Breast epithelium (tissue), 4 donors: Measurements from ENCODE around the gene DHRS13. TPM values are rescaled to one million over a fixed set of nuclear protein-coding genes. Genes with fewer than 3 reads are reported as not detected.

Experiments
- DNase-seq, 2 donors: peaks; one replicate each; pipeline ENCODE4 v3.0.0-alpha.2; 2019; ENCODE audit warnings: low spot score in 2 of 2
- H3K27ac ChIP-seq, 2 donors: fragments of 200-600 bp; sonication (generic) in 1 of 2; one replicate each; pipeline ENCODE4 v1.5.1; 2016 to 2019; ENCODE audit warnings: mild to moderate bottlenecking in 1 of 2
- H3K27me3 ChIP-seq, 2 donors: fragments of 200-600 bp; sonication (generic) in 1 of 2; one replicate each; pipeline versions ENCODE4 v1.5.1 to v1.6.0; 2017 to 2019; ENCODE audit warnings: control low read depth in 1 of 2, mild to moderate bottlenecking in 1 of 2
- H3K36me3 ChIP-seq: fragments of 200-600 bp; one replicate; pipeline ENCODE4 v1.5.1; 2019
- H3K4me1 ChIP-seq, 2 donors: fragments of 200-600 bp; sonication (generic); one replicate each; pipeline ENCODE4 v1.5.1; 2016 to 2019; ENCODE audit warnings: control low read depth in 1 of 2
- H3K4me3 ChIP-seq, 3 donors: fragments of 200-600 bp; sonication (generic); 1 replicate in 2 of 3; 2 replicates in 1 of 3; pipeline ENCODE4 v1.5.1; 2016 to 2019; ENCODE audit warnings: mild to moderate bottlenecking in 3 of 3, moderate library complexity in 2 of 3
- H3K9me3 ChIP-seq, 2 donors: fragments of 200-600 bp; sonication (generic) in 1 of 2; one replicate each; pipeline ENCODE4 v1.5.1; 2016 to 2019; ENCODE audit warnings: control low read depth in 1 of 2
- POLR2A ChIP-seq: fragments of 450-650 bp; IDR thresholded peaks from one replicate; pipeline ENCODE4 v1.6.1; 2016; ENCODE audit warnings: antibody characterized with exemption, mild to moderate bottlenecking, moderate library complexity
- POLR2AphosphoS5 ChIP-seq, 3 donors: sonication (generic); formaldehyde crosslinking; IDR thresholded peaks; one replicate each; pipeline ENCODE4 v1.6.1; 2017; ENCODE audit warnings: antibody characterized with exemption in 3 of 3
- intact Hi-C: fragments of 100-400 bp; cut with DNase I; formaldehyde crosslinking; loops from one replicate; pipeline ENCODE4 v1.15.1; 2023; ENCODE audit warnings: low total_unique reads
- total RNA-seq, 3 donors: library from RNA; depleted of rRNA; stranded (reverse); fragments of >200 nt; gene quantifications; one replicate each; pipeline ENCODE4 v1.1.0, GENCODE V29; 2016
- TF ChIP-seq, protein P1 (sequence below), 3 donors: fragments of 450-650 bp; IDR thresholded peaks; one replicate each; pipeline ENCODE4 v1.5.1; 2016 to 2017; ENCODE audit warnings: antibody characterized with exemption in 3 of 3, mild to moderate bottlenecking in 3 of 3, moderate library complexity in 3 of 3

The DHRS13 gene
- total RNA-seq, 3 donors from 2014 or later: 3.2 to 20.6 (median 14.2) TPM

GRCh38 chr17:28908640-28909167 lies 5.8 kb upstream of the DHRS13 start:
- Histone ChIP-seq H3K4me3 (no peak overlapping the region), H3K9me3 (no peaks in the 10 kb centered on the region), H3K36me3 (peaks cover 5% of the 10 kb centered on the region), H3K27me3 (no peaks in the 10 kb centered on the region), H3K4me1 (peaks cover 0 to 3% of the 10 kb centered on the region in 2 donors), H3K27ac (peak overlapping the region; percentile 71 to 89)
- intact Hi-C loops: loop anchor here (10.0 kb wide), 1 partner anchor 164 kb away; the partner anchor contains the start of gene TRAF4
- TF ChIP-seq POLR2A (no peak), POLR2AphosphoS5 (IDR thresholded peaks at IDR 0.05) (no peak)
- TF ChIP-seq, protein P1, sequence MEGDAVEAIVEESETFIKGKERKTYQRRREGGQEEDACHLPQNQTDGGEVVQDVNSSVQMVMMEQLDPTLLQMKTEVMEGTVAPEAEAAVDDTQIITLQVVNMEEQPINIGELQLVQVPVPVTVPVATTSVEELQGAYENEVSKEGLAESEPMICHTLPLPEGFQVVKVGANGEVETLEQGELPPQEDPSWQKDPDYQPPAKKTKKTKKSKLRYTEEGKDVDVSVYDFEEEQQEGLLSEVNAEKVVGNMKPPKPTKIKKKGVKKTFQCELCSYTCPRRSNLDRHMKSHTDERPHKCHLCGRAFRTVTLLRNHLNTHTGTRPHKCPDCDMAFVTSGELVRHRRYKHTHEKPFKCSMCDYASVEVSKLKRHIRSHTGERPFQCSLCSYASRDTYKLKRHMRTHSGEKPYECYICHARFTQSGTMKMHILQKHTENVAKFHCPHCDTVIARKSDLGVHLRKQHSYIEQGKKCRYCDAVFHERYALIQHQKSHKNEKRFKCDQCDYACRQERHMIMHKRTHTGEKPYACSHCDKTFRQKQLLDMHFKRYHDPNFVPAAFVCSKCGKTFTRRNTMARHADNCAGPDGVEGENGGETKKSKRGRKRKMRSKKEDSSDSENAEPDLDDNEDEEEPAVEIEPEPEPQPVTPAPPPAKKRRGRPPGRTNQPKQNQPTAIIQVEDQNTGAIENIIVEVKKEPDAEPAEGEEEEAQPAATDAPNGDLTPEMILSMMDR (IDR thresholded peaks at IDR 0.05): no peak
- no peak for DNase-seq

GRCh38 chr17:28907709-28908475 lies 5.0 kb upstream of the DHRS13 start:
- H3K27ac ChIP-seq: peak overlapping the region; percentile 71 to 89
- TF ChIP-seq, protein P1 (IDR thresholded peaks at IDR 0.05): no peak
- TF ChIP-seq POLR2A (no peak), POLR2AphosphoS5 (IDR thresholded peaks at IDR 0.05) (no peak)
- H3K9me3 ChIP-seq: no peaks in the 10 kb centered on the region
- H3K36me3 ChIP-seq: peaks cover 5% of the 10 kb centered on the region
- H3K27me3 ChIP-seq: no peaks in the 10 kb centered on the region
- no peak for DNase-seq
- intact Hi-C loops: loop anchor here (10.0 kb wide), 1 partner anchor 163 kb away; the partner anchor contains the start of gene TRAF4
- H3K4me1 ChIP-seq: peaks cover 0 to 3% of the 10 kb centered on the region in 2 donors
- no peak overlapping the region for H3K4me3 ChIP-seq

GRCh38 chr17:28906706-28907438 lies 4.0 kb upstream of the DHRS13 start:
- H3K4me3 ChIP-seq: no peak overlapping the region
- H3K36me3 ChIP-seq: peaks cover 5% of the 10 kb centered on the region
- H3K4me1 ChIP-seq: peaks cover 0 to 3% of the 10 kb centered on the region in 2 donors
- intact Hi-C loops: loop anchor here (10.0 kb wide), 1 partner anchor 162 kb away; the partner anchor contains the start of gene TRAF4
- peak overlapping the region; percentile 21 to 89 for H3K27ac ChIP-seq
- H3K9me3 ChIP-seq: no peaks in the 10 kb centered on the region
- no peak for DNase-seq
- TF ChIP-seq POLR2AphosphoS5 (IDR thresholded peaks at IDR 0.05): no peak
- no peak for TF ChIP-seq POLR2A
- TF ChIP-seq, protein P1 (IDR thresholded peaks at IDR 0.05): no peak
- H3K27me3 ChIP-seq: no peaks in the 10 kb centered on the region

DNA sequence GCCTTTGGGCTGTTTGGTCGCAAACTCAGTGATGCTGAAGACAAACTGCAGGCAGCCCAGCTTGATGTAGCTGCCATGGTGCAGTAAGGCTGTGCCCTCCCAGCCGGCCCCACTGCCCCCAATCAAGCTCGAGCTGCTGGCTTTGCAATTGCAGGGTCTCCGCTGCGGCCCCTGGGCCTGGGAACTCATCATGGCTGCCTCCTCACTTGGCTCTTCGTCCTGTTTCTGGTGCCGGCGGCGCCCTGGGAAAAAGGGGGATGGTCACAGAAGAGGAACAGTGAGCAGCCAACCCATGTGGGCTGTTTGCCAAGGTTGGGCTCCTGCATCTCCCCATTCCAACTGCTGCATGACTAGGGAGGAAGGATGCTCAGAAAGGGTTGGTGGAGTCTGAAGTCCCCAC lies 3.4 kb upstream of the DHRS13 start:
- H3K27ac ChIP-seq: peak overlapping the region in 1 of 2 donors; percentile 89

More for the DNA sequence above, 3.4 kb upstream of the DHRS13 start:
- no peak for TF ChIP-seq POLR2AphosphoS5 (IDR thresholded peaks at IDR 0.05)
- no peak for TF ChIP-seq POLR2A
- TF ChIP-seq, protein P1 (IDR thresholded peaks at IDR 0.05): no peak
- no peak for DNase-seq
- H3K27me3 ChIP-seq: no peaks in the 10 kb centered on the region
- no peaks in the 10 kb centered on the region for H3K9me3 ChIP-seq
- peaks cover 5% of the 10 kb centered on the region for H3K36me3 ChIP-seq
- peaks cover 0 to 3% of the 10 kb centered on the region in 2 donors for H3K4me1 ChIP-seq
- H3K4me3 ChIP-seq: no peak overlapping the region
- intact Hi-C loops: loop anchor here (10.0 kb wide), 1 partner anchor 161 kb away; the partner anchor contains the start of gene TRAF4
